Endometrial microvascular endothelial cells (primary cell): ENCODE results near the gene FBXO4. TPM values are rescaled to one million over a fixed set of nuclear protein-coding genes. Genes with fewer than 3 reads are reported as not detected.

Experiments
- in situ Hi-C: cut with HindIII; loops from 2 replicates; pipeline ENCODE4 v1.10.0; 2017; ENCODE audit warnings: low sequenced_read_pairs, low pct_unique_long_range_greater_than_20kb; ENCODE audit errors: inconsistent ontology term
- total RNA-seq: library from RNA; depleted of rRNA; stranded (reverse); fragments of >200 nt; gene quantifications from one replicate; pipeline ENCODE4 v1.2.3, GENCODE V29; 2015; ENCODE audit errors: inconsistent ontology term

The FBXO4 gene
- total RNA-seq = 10.9 TPM

- in situ Hi-C loops = no loop called here
These were observed at the start of gene FBXO4 for GRCh38 chr5:41924872-41925554. FBXO4 (plus strand) TSS chr5:41925281; CDS start chr5:41925310, 29 bp downstream.

- in situ Hi-C loops = no loop called here
These were observed 48.4 kb upstream of the FBXO4 start for GRCh38 chr5:41876678-41877077.

- in situ Hi-C loops = no loop called here
These were observed 47.7 kb upstream of the FBXO4 start for GRCh38 chr5:41877408-41877807.

DNA sequence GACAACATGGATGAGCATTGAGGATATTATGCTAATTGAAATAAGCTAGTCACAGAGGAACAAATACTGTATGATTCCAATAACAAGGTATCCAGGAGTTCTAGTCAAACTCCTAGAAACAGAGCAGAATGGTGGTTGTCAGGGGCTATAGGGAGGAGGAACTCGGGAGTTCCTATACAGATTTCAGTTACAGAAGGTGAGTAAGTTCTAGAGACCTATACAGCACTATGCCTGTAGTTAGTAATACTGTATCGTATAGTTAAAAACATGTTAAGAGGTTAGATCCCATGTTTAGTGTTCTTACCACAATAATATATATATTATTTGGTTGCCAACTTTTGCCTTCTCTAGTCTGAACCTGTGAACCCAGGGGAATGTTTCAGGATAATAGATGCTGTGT lies 46.9 kb upstream of the FBXO4 start:
- in situ Hi-C loops = no loop called here

- in situ Hi-C loops = no loop called here
These were observed 46.2 kb upstream of the FBXO4 start for GRCh38 chr5:41878643-41879478.

DNA sequence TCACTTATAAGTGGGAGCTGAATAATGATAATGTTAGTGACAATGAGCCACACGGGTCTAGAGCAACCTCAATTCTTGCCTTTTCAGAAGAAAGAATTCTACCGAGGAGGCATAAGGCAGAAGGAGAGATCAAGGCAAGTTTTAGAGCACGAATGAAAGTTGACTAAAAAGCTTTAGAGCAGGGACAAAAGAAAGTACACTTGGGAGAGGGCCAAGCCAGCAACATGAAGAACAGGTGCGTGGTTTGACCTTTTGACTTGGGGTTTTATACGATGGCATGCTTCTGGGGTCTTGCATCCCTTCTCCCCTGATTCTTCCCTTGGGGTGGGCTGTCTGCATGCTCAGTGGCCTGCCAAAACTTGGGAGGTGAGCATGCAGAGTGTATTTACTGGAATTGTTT lies 42.3 kb upstream of the FBXO4 start:
- in situ Hi-C loops = no loop called here

DNA sequence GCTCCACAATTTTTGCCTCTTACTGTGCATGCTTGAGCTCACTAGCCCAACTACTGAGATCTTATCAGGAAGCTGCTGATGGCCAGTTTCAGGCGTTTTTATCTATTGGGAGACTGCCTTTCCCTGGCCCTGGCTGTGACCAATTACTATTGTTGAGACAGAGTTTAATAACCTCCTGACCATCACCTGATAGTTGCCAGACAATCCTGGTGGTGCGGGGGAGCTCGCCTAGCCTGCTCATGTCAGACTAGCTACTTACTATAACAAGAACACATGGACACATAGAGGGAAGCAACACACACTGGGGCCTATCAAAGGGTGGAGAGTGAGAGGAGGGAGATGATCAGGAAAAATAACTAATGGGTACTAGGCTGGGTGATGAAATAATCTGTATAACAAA lies 41.8 kb upstream of the FBXO4 start:
- in situ Hi-C loops = no loop called here

GRCh38 chr5:41883936-41884335 lies 41.1 kb upstream of the FBXO4 start:
- in situ Hi-C loops = no loop called here

DNA sequence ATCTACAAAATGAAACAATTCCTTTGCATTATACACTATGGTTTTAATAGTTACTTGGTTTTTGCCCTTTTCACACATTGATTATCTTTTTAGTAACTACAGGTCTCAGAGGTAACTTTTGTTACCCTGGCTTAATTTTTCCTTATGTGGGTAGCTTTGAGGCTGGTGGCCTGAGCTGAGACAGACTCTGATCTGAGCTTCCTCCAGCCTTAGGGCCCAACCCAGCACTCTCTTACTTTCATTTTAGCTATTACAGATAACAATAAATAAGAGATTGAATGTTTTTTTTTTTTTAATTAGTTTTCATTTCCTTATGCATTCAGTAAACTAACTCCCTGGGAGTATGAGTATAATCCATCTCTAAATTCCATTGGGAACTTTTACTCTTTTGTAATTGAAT lies 39.8 kb upstream of the FBXO4 start:
- in situ Hi-C loops = no loop called here

DNA sequence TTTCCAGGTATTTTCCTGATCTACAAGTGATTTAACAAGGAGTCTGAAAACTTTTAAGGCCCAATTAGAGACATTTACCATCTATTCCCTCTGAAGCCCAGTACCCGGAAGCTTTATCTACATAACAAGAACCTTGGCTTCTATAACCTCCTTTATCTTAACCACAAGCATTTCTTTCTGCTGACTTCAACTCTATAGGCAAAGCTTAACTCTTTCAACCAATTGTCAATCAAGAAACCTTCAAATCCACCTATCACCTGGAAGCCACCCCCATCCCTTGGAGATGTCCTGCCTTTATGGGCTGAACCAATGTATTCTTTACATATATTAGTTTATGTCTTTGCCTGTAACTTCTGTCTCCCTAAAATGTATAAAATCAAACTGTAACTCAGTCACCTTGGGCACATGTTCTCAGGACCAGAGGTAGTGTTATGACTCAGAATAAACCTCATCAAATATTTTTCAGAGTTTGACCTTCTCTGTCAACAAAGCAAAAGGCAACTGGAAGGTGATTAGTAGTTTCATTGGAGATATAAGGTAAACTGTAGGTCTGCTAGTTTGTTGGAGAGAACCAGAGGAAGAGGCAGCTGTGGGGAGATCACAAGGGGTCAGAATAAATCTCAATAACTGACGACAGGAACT lies 33.9 kb upstream of the FBXO4 start:
- in situ Hi-C loops = no loop called here

DNA sequence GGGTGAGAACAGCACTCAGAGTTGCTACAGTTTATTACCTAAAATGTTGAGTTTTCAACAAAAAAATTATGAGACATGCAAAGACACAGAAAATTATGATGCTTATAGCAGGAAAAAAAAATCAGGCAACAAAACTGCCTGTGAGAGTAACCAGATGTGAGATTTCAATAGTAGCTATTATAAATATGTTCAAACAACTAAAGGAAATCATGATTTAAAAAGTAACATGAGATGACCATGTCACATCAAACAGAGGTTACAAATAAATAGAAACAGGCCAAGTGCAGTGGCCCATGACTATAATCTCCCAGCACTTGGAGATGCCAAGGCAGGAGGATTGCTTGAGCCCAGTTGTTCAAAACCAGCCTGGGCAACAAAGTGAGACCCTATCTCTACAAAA lies 33.0 kb upstream of the FBXO4 start:
- in situ Hi-C loops = no loop called here

DNA sequence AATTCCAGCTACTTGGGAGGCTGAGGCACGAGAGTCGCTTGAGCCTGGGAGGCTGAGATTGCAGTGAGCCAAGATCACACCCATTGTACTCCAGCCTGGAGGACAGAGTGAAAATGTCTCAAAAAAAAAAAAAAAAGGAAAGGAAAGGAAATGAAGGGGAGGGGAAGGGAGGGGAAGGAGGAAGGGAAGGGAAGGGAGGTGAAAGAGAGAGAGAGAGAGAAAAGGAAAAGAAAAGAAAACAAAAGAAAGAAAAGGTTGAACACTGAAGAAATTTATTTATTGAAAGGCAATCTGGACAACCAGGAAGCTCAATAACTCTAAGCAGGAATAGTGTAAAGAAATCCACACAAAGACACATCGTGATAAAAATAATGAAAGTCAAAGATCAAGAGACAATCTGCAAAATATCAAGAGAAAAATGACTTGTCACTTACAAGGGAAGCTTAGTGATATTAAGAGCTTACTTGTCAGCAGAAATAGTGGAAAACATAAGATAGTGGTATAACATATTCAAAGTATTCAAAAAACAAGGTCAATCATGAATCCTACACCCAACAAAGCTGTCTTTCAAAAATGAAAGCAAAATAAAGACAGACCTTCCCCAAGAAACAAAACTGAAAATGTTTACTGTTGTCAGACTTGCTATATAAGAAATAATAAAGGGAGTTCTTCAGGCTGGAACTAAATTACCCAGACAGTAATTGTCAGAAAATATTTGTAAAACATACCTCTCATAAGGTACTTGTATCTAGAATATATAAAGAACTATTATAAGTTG lies 31.8 kb upstream of the FBXO4 start:
- in situ Hi-C loops = no loop called here

- in situ Hi-C loops = no loop called here
These were observed 28.9 kb upstream of the FBXO4 start for GRCh38 chr5:41896230-41896629.

GRCh38 chr5:41903382-41903891 lies 21.6 kb upstream of the FBXO4 start:
- in situ Hi-C loops = no loop called here

DNA sequence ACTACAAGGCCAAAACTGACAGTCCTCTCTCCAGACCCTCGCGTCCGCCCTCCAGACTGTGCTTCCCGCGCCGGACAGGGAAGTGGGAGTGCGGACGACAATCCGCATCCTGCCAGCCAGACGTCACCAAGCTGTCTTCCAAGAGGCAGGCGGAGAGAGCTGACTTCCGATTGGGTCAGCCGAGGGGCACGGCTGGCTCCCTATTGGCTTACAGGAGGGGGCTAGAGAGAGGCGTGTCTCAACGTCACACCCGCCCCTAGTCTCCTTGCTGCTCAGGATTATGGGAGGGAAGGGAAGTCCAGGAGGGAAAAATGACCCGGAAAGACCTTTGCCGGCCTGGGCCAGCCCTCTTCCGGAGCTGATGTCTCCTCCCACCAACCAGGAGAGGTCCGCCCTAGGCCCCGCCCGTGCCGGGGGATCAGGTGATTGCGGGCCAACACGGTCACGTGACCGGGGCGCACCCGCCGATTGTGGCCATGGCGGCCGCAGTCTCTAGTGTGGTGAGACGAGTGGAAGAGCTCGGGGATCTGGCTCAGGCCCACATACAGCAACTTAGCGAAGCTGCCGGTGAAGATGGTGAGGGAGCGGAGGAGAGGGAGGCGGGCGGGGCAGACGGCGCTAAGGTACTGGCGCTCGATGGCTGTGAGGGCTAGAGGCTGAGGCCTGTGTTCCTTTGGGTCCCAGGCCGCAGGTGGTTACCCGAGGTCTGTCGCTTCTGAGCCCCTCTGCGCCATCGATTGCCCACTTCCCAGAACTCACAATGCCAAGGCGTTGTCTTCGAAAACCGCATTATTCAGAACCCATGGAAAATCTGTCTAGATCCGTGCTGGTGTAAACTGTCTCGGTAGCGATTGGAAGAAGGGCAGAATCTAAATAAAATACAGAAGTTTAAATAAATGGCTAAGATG lies 20.9 kb upstream of the FBXO4 start, which contains the start of gene RIMOC1:
Gene RIMOC1, plus strand, starts transcription at position 453 of the 908 bp plus-strand sequence. Its CDS starts 24 bp downstream, at position 477.
- in situ Hi-C loops = no loop called here

DNA sequence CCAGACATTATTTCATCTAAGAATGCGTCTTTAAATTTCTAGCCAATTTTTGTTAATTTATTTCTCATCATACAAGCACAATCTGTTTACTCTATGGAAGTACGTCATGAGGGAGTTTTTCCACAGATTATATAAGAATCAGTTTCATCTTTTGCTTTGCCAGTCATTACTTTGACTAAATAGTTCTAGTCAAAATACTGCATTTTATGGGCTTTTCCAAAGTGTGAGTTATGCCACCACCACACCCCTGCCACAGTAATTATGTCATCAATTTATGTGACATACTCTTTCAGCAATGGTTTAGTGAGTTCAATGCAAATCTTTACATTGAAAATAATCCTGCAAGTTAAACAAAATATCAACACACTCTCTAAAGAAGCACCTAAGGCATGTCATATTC lies 18.9 kb upstream of the FBXO4 start:
- in situ Hi-C loops = no loop called here

DNA sequence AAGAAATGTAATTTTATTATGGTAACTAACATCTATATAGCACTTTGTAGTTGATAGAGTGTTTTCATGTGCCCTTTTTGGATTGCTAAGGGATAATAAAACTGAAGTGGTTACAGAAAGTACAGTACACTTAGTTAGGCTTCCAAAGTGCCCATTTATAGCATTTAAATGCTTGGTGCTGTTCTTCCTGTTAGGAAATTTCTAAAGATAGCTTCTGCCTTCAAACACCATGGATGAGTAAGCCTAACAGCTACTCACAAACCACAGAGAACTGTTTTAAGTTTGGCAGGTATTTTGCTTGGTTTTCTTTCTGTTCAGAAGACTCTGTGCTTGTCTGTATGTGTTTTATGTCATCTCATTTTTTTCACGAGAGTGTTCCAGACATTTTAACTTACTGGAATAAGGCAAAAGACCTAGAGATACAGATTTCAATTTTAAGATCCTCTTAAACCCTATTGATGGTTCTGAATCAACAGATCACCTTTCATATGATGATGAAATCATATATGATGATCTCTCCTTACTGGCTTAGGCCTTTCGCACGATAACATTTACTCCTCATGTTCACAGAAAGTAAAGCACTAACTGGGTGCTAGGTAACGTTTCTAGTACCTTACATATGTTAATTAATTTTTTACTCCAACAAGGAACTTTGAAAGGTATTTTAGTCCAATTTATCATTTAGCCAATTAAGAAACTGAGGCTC lies 16.6 kb upstream of the FBXO4 start:
- in situ Hi-C loops = no loop called here
